ENCODE results near the gene KLHL22.

The KLHL22 gene

DNA sequence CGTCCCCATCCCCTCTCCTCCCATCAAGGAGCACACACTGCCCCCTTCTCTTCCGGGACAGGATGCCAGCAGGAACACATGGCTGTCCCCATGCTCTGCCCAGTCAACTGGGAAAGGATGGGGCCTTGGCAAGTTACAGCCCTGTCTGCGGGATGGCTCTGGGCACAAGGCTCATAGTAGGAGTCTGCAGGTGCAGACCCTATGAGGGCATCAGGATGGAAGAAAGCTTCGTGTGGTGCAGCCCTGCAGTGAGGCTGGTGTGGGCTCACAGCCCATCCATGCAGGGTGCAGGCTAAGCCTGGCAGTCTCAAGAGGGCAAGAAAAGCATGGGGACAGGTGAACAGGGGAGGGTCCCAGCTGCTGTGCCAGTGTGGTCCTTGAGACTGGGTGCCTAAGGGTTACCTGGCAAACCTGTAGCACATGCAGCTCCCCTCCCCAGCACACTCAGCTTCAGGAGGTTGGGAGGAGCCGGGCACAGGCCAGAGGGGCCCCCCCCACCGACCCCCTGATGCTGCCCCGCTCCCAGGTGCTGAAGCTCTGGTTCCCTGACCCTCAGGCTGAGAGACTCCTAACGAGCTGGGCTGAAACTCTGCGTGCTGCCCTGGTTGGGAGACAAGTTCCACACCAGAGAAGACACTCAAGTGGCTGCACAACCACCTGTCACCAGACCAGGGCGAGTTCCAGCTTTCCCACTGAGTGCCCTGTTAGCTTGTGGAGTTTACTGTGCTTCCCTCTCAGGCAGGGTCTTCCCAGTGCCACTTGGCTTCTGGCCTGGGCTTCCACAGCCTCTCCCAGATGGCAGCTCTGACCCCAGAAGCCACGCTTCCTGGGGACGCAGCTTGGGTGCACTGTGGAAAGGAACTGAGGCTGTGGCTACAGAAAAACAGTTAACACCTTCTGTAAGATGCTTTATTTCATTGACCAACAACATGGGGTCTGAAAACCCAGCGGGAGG is 54.7 kb downstream of the KLHL22 start:
- Histone ChIP-seq H3K9me3 (ENCODE audit: control insufficient read depth, insufficient read depth, low read length) (no peaks in the 10 kb centered on the region), H3K27me3 (ENCODE audit: control insufficient read depth, low read length) (peaks cover 12% of the 10 kb centered on the region), H3K4me1 (ENCODE audit: control insufficient read depth, low read length) (no peaks in the 10 kb centered on the region), H3F3A (ENCODE audit: control insufficient read depth, insufficient read depth) (no peaks in the 10 kb centered on the region), H3K4me3 (ENCODE audit: low read length) (no peak overlapping the region), H3K4me2 (ENCODE audit: low read length) (no peak overlapping the region), H4K20me1 (ENCODE audit: control insufficient read depth, insufficient read depth, low read depth, low read length) (no peaks in the 10 kb centered on the region), H3K36me3 (ENCODE audit: control insufficient read depth, low read length) (no peaks in the 10 kb centered on the region), H3K9me2 (replicated peaks; ENCODE audit: control insufficient read depth, low read length) (no peaks in the 10 kb centered on the region), H3K79me2 (ENCODE audit: control insufficient read depth, low read length) (no peaks in the 10 kb centered on the region), H3K27ac (ENCODE audit: low read depth, low read length) (no peak overlapping the region)
- no peak for TF ChIP-seq EZH2phosphoT487 (IDR thresholded peaks at IDR 0.05; ENCODE audit: borderline replicate concordance, low read length)
- TF ChIP-seq, protein P1, sequence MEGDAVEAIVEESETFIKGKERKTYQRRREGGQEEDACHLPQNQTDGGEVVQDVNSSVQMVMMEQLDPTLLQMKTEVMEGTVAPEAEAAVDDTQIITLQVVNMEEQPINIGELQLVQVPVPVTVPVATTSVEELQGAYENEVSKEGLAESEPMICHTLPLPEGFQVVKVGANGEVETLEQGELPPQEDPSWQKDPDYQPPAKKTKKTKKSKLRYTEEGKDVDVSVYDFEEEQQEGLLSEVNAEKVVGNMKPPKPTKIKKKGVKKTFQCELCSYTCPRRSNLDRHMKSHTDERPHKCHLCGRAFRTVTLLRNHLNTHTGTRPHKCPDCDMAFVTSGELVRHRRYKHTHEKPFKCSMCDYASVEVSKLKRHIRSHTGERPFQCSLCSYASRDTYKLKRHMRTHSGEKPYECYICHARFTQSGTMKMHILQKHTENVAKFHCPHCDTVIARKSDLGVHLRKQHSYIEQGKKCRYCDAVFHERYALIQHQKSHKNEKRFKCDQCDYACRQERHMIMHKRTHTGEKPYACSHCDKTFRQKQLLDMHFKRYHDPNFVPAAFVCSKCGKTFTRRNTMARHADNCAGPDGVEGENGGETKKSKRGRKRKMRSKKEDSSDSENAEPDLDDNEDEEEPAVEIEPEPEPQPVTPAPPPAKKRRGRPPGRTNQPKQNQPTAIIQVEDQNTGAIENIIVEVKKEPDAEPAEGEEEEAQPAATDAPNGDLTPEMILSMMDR (IDR thresholded peaks at IDR 0.05; ENCODE audit: low read depth, low read length, poor library complexity, severe bottlenecking), result no peak

DNA sequence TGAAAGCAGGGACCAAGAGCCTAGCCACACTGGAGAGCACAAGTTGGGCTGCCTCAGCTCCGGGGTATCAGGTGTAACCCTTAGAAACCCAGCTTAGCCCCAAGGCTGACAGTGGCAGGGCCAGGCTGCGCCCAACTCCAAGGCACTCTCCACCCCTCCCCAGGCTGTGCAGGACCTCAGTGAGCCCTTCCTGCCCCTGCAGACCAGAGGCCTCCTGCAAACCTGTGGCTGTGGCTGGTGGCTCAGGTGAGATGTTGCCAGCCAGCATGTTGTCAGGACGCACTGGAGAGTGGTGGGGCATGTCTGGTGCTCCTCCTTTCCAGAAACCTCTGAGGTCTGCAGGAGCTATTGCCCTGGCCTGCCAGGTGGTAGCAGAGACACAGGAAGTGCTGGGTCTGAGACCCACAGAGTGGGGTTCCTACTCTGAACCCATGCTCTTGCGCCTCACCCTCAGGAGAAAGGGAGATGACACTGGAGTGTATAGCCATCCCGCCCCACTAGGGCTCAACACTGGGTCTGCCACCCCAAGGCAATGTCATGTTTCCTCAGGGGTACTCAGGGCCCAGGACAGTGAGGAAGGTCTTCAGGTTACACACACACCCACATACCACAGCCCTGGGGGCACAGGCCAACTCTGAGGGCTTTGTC is 55.5 kb downstream of the KLHL22 start:
- TF ChIP-seq EZH2phosphoT487 (IDR thresholded peaks at IDR 0.05; ENCODE audit: borderline replicate concordance, low read length), result no peak
- H3K4me2 ChIP-seq (ENCODE audit: low read length), result no peak overlapping the region
- no peaks in the 10 kb centered on the region for H3K79me2 ChIP-seq (ENCODE audit: control insufficient read depth, low read length)
- H4K20me1 ChIP-seq (ENCODE audit: control insufficient read depth, insufficient read depth, low read depth, low read length), result no peaks in the 10 kb centered on the region
- peaks cover 19% of the 10 kb centered on the region for H3K27me3 ChIP-seq (ENCODE audit: control insufficient read depth, low read length)
- no peaks in the 10 kb centered on the region for H3K4me1 ChIP-seq (ENCODE audit: control insufficient read depth, low read length)
- H3K4me3 ChIP-seq (ENCODE audit: low read length), result no peak overlapping the region
- no peak overlapping the region for H3K27ac ChIP-seq (ENCODE audit: low read depth, low read length)
- no peaks in the 10 kb centered on the region for H3K36me3 ChIP-seq (ENCODE audit: control insufficient read depth, low read length)
- no peaks in the 10 kb centered on the region for H3K9me3 ChIP-seq (ENCODE audit: control insufficient read depth, insufficient read depth, low read length)
- H3K9me2 ChIP-seq (replicated peaks; ENCODE audit: control insufficient read depth, low read length), result no peaks in the 10 kb centered on the region
- no peaks in the 10 kb centered on the region for H3F3A ChIP-seq (ENCODE audit: control insufficient read depth, insufficient read depth)

DNA sequence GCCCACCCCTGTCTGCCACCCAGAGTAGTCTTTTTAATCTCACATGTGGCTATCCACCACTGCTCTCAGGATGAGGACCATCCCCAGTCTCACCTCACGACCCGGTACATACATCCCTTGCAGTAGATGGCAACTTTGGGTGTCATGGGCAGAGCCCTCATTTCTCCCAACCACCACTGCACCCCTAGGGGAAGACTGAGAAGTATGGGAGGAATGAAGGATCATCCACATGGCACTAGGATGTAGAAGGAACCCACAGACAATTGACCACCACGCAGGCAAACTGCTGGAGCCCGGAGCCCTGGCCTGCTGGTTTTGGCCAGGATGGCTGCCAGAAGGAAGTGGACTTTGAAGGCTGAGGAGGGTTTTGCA is 56.1 kb downstream of the KLHL22 start:
- H3K27ac ChIP-seq (ENCODE audit: low read depth, low read length), result no peak overlapping the region
- H3K79me2 ChIP-seq (ENCODE audit: control insufficient read depth, low read length), result no peaks in the 10 kb centered on the region
- no peaks in the 10 kb centered on the region for H3K36me3 ChIP-seq (ENCODE audit: control insufficient read depth, low read length)
- no peaks in the 10 kb centered on the region for H3K9me3 ChIP-seq (ENCODE audit: control insufficient read depth, insufficient read depth, low read length)
- no peaks in the 10 kb centered on the region for H3K9me2 ChIP-seq (replicated peaks; ENCODE audit: control insufficient read depth, low read length)
- no peaks in the 10 kb centered on the region for H4K20me1 ChIP-seq (ENCODE audit: control insufficient read depth, insufficient read depth, low read depth, low read length)
- H3K4me3 ChIP-seq (ENCODE audit: low read length), result no peak overlapping the region
- TF ChIP-seq EZH2phosphoT487 (IDR thresholded peaks at IDR 0.05; ENCODE audit: borderline replicate concordance, low read length), result no peak
- TF ChIP-seq, protein P1 (IDR thresholded peaks at IDR 0.05; ENCODE audit: low read depth, low read length, poor library complexity, severe bottlenecking), result no peak
- H3K4me2 ChIP-seq (ENCODE audit: low read length), result no peak overlapping the region
- peaks cover 19% of the 10 kb centered on the region for H3K27me3 ChIP-seq (ENCODE audit: control insufficient read depth, low read length)
- H3K4me1 ChIP-seq (ENCODE audit: control insufficient read depth, low read length), result no peaks in the 10 kb centered on the region
- H3F3A ChIP-seq (ENCODE audit: control insufficient read depth, insufficient read depth), result no peaks in the 10 kb centered on the region

Measured in DOHH2 (cell line).